ENCODE measurements around the gene UXS1. TPM values are rescaled to one million over a fixed set of nuclear protein-coding genes. Genes with fewer than 3 reads are reported as not detected.

The UXS1 gene
- total RNA-seq, 1 experiment from 2014 or later = 46.3 TPM

DNA sequence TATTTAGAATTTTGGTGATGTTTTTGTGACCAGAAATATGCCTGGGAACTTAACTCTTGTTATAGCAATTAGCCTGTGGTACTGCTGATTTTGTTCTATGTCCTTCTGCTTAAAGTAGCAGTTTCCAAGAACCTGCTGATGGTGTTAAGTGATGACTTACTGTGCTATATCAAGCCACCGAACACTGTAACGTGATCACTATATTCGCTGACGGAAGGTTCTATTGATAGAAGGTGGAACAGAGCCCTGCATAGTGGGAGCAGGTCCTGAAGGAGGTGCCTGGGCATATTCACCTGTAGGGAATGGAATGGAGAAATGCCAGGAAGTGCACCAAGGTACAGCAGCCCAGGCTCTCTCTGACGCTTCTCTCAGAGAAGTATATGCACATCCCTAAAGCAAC lies 76.8 kb downstream of the UXS1 start:
- no peak overlapping the region for H4K91ac ChIP-seq (ENCODE audit: insufficient read length, low read depth, low read length)
- no peak overlapping the region for H3K4ac ChIP-seq (ENCODE audit: low read depth, low read length)
- H4K20me1 ChIP-seq (ENCODE audit: control insufficient read depth, insufficient read depth, insufficient read length) = no peaks in the 10 kb centered on the region
- no peak overlapping the region for H4K8ac ChIP-seq (replicated peaks; ENCODE audit: insufficient read length, low read depth, low read length)
- H3T11ph ChIP-seq (ENCODE audit: low read length) = no peak overlapping the region
- no peak for DNase-seq
- no peaks in the 10 kb centered on the region for H3K27me3 ChIP-seq (ENCODE audit: insufficient read depth, low read length)
- no peak overlapping the region for H3K4me2 ChIP-seq (ENCODE audit: insufficient read depth, insufficient read length, low read length)
- H2AK5ac ChIP-seq (ENCODE audit: insufficient read length, low read length) = no peak overlapping the region
- no peak overlapping the region for H2BK20ac ChIP-seq (ENCODE audit: low read depth, low read length, poor library complexity, severe bottlenecking)
- no peak overlapping the region for H3K9ac ChIP-seq (ENCODE audit: extremely low read depth, insufficient read length, low read length)
- H3K9me3 ChIP-seq (ENCODE audit: control insufficient read depth, low read depth, low read length) = no peaks in the 10 kb centered on the region
- Mint-ChIP-seq H3K27me3 (ENCODE audit: low read depth) (no peaks in the 10 kb centered on the region), H3K9me3 (no peaks in the 10 kb centered on the region), H3K36me3 (ENCODE audit: insufficient read depth in 1 of 3, low read depth in 3 of 3) (peaks cover 10 to 29% (median 26%) of the 10 kb centered on the region in 3 experiments; a peak in 6 of 7 replicates), H3K4me3 (no peak overlapping the region), H3K27ac (no peak overlapping the region), H3K4me1 (peaks cover 22 to 24% of the 10 kb centered on the region in 2 experiments)
- H3K79me2 ChIP-seq (ENCODE audit: insufficient read depth, low read length) = no peaks in the 10 kb centered on the region
- H2AFZ ChIP-seq (ENCODE audit: low read length) = no peak overlapping the region
- no peak overlapping the region for H2BK120ac ChIP-seq (ENCODE audit: low read depth, low read length, poor library complexity, severe bottlenecking)
- H3K79me1 ChIP-seq (ENCODE audit: insufficient read depth, low read depth, low read length, poor library complexity, severe bottlenecking) = no peaks in the 10 kb centered on the region
- peaks cover 3% of the 10 kb centered on the region; the same call in 1 of the 2 replicates for H3K4me1 ChIP-seq (ENCODE audit: insufficient read depth, low read length)
- H3K27ac ChIP-seq (ENCODE audit: insufficient read length, low read depth, low read length) = no peak overlapping the region
- H4K5ac ChIP-seq (ENCODE audit: insufficient read length, low read depth, low read length) = no peak overlapping the region
- H3K56ac ChIP-seq (ENCODE audit: insufficient read length, low read depth, low read length) = no peak overlapping the region
- H3K23ac ChIP-seq (ENCODE audit: insufficient read length, low read depth, low read length) = no peak overlapping the region
- WGBS (ENCODE audit: extremely low coverage, insufficient read length, low lambda C conversion rate) = no CpG with 5 or more reads among the region's 5 CpGs
- H2BK5ac ChIP-seq (ENCODE audit: insufficient read length, low read length) = no peak overlapping the region
- H3K14ac ChIP-seq (ENCODE audit: insufficient read depth, low read length) = no peak overlapping the region
- H3K18ac ChIP-seq (ENCODE audit: insufficient read length, low read depth, low read length) = no peak overlapping the region
- no peaks in the 10 kb centered on the region for H3K23me2 ChIP-seq (ENCODE audit: insufficient read length, low read depth, low read length, poor library complexity, severe bottlenecking)
- no peak overlapping the region for H2BK12ac ChIP-seq (ENCODE audit: insufficient read length, low read depth, low read length)
- TF ChIP-seq, protein P1, sequence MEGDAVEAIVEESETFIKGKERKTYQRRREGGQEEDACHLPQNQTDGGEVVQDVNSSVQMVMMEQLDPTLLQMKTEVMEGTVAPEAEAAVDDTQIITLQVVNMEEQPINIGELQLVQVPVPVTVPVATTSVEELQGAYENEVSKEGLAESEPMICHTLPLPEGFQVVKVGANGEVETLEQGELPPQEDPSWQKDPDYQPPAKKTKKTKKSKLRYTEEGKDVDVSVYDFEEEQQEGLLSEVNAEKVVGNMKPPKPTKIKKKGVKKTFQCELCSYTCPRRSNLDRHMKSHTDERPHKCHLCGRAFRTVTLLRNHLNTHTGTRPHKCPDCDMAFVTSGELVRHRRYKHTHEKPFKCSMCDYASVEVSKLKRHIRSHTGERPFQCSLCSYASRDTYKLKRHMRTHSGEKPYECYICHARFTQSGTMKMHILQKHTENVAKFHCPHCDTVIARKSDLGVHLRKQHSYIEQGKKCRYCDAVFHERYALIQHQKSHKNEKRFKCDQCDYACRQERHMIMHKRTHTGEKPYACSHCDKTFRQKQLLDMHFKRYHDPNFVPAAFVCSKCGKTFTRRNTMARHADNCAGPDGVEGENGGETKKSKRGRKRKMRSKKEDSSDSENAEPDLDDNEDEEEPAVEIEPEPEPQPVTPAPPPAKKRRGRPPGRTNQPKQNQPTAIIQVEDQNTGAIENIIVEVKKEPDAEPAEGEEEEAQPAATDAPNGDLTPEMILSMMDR (conservative IDR thresholded peaks at IDR 0.05) = no peak
- no peak overlapping the region for H2BK15ac ChIP-seq (ENCODE audit: low read depth, low read length)
